GM21447 (cell line): ENCODE measurements around the gene TMEM217.

Experiments
- ATAC-seq: cut with Tn5 transposase; IDR thresholded peaks from one replicate; pipeline ENCODE4 v1.9.1; 2021; ENCODE audit not compliant: unreplicated experiment

TMEM217 gene

DNA sequence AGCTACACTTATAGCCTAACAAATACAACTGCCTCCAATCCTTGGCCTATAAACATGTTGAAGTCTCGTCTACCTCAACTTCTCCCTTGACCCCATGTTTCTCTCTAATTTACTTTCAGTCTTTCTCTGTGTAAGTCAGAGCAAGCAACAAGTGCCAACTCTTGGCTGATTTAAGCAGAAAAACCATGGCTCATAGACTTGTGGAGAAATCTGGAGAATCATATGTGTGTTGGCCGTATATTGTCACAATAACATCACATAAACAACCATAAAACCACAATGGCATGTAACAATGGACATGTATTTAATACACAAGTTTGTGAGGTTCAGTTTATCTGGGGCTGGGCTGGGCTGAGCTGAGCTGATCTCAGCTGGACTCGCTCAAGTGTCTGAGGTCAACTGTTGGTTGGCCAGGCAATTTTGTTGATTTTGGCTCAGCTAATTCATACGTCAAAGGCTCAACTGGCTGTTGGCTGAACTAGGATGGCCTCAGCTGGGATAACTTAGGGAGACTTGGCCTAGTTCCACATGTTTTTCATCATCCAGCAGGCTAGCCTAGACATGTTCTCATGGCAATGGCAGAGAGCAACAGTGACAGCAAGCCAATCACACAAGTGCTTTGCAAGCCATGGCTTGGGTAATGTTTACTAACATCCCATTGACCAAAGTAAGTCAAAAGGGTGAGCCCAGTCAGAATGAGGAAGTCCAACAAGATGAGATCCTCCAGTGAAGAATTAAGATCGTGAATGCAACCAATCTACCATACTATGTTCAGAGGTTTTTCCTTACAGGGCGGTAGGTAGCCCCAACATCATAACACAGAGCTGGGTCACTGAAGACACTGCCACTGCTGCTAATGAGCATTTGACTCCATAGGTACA, 13.3 kb downstream of the TMEM217 start:
- ATAC-seq = no peak

- ATAC-seq = no peak
Measured at GRCh38 chr6:37243816-37244370, 14.1 kb downstream of the TMEM217 start.

DNA sequence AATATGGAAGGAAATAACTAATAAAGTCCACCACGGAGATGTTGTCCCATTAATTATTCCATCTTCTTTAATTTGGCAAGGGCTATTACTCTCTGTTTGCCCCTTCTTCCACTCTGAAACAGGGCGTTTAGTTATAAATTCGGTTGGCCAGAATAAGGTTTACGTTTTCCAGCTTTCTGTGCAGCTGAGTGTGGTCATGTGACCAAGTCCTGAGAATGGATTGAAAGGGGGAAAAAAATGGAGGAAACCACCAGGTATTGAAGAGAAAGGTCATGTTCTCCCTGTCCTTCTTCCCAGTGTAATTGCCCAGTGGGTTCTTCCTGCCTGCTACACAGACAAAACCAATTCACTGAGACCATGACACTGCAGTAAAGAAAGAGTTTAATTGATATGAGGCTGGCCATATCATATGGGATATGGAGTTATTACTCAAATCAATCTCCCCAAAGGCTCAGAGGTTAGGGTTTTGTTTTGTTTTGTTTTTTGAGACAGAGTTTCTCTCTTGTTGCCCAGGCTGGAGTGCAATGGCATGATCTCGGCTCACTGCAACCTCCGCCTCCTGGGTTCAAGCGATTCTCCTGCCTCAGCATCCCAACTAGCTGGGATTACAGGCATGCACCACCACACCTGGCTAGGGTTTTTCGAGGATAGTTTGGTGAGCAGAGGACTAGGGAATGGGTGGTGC, 14.7 kb downstream of the TMEM217 start:
- no peak for ATAC-seq

GRCh38 chr6:37242429-37243052, 15.4 kb downstream of the TMEM217 start:
- no peak for ATAC-seq

- ATAC-seq = no peak
Measured at GRCh38 chr6:37241775-37242428, 16.0 kb downstream of the TMEM217 start.

DNA sequence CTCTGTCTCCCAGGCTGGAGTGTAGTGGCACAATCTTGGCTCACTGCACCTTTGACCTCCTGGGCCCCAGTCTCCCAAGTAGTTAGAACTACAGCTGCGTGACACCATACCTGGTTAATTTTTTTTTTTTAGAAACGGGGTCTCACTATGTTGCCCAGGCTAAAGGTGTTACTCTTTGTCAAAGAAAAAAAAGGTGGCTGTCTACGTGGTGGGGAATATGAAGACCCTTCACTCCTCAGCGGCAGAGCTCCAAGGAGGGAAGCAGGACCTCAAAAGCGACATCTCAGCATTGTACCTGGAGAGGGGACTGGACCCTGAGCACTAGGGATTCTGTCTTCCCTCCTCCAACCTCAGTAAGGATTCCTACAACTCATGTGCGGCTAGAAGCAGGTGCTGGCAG, 16.8 kb downstream of the TMEM217 start:
- ATAC-seq = no peak

- ATAC-seq = peak; percentile 62
Measured at GRCh38 chr6:37239950-37240713, 17.8 kb downstream of the TMEM217 start.

GRCh38 chr6:37239526-37239925, 18.4 kb downstream of the TMEM217 start:
- ATAC-seq = no peak

- no peak for ATAC-seq
Measured at GRCh38 chr6:37238381-37238780, 19.6 kb downstream of the TMEM217 start.

- no peak for ATAC-seq
Measured at GRCh38 chr6:37237789-37238188, 20.2 kb downstream of the TMEM217 start.

DNA sequence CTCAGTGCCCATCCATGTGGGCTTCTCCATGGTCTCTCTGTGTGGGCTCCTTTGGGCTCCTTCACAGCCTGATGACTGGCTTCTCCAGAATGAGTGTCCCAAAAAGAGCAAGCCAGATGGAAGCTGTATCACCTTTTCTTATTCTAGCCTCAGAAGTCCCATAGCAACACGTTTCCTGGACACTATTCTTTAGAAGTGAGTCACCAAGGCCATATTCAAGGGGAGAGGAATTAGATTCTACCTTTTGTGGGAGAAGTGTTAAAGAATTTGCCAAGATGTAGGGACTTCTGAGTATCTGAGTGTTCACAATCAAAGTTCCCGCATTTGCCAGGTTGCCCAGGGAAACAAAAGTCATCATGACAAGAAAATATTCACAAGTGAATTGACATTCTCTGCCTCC, 21.0 kb downstream of the TMEM217 start:
- no peak for ATAC-seq

GRCh38 chr6:37233541-37233940, 24.4 kb downstream of the TMEM217 start:
- ATAC-seq = no peak

DNA sequence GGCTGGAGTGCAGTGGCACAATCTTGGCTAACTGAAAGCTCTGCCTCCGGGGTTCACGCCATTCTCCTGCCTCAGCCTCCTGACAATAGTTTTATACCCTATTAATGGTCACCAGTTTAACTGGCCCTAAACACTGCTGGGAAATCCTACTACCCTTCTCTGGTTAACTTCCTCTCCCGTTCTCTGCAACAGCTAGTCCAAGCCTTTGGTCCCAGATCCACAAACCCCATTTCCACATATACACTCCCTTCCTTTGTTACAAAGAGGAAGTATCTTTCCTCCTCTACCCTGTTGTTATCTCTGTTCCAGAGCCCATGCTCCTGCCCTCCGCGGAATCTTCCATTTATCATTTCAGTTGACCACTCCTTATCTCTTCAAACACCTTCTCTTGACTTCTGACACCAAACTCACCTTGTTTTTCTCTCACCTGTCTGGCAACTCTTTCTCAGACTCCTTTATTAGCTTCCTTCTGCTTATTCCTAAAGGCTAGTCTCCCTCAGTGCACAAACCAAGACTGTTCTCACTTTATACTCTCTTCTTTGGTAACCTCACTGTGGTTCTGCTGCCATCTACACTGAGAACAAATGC, 25.4 kb downstream of the TMEM217 start:
- no peak for ATAC-seq

GRCh38 chr6:37230104-37230503, 27.8 kb downstream of the TMEM217 start:
- ATAC-seq = no peak

- ATAC-seq = no peak
Measured at GRCh38 chr6:37225350-37226169, 32.4 kb downstream of the TMEM217 start.

DNA sequence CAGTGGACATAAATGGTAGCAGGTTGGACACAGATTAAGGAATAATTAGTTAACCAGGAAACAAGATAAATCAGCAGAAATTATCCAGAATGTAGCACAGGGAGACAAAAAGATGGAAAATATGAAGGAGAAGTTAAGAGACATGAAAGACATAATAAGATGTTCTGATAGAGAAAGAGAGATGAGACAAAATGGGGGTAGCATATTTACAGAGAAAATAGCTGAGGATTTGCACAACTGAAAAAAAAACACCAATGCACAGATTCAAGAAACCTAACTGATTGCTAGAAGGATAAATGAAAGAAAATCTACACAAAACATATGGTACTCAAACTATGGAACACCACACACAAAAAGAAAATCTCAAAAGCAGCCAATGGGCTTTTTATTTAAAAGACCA, 35.0 kb downstream of the TMEM217 start:
- no peak for ATAC-seq

GRCh38 chr6:37222125-37222967, 35.6 kb downstream of the TMEM217 start:
- ATAC-seq = peak; percentile 92

- ATAC-seq = no peak
Measured at GRCh38 chr6:37221585-37222124, 36.3 kb downstream of the TMEM217 start.
